HCT116 (cell line): Measurements from ENCODE around the gene SECISBP2. TPM values are rescaled to one million over a fixed set of nuclear protein-coding genes. Genes with fewer than 3 reads are reported as not detected.

Experiments used
- ATAC-seq: fragments of 200-7000 bp; cut with Tn5 transposase; 2 replicates; pipeline ENCODE4 v1.9.1; 2020; ENCODE audit warnings: mild to moderate bottlenecking, moderate library complexity
- BruUV-seq: library from RNA; stranded (reverse); fragments of 400-500 nt; replicated peaks from 2 replicates; lab custom pipeline; 2021; lab: Mats Ljungman, UMichigan
- CTCF ChIA-PET: fragments of 300-600 bp; sonication (Branson Sonifier 250); formaldehyde crosslinking; loops from one replicate; lab custom pipeline; 2021; ENCODE audit warnings: antibody characterized with exemption; lab: Charles Lee
- POLR2A ChIA-PET: fragments of 300-600, 350-600 bp; sonication (Branson Sonifier 250); formaldehyde crosslinking; loops from one replicate; lab custom pipeline; 2021; ENCODE audit warnings: antibody characterized with exemption; lab: Charles Lee
- RAD21 ChIA-PET, 2 experiments: fragments of 300-600 bp; sonication (Branson Sonifier 250); formaldehyde crosslinking; loops; one replicate each; lab custom pipeline; 2023; ENCODE audit warnings: low total read pairs in 2 of 2; ENCODE audit not compliant: uncharacterized antibody in 2 of 2, unreplicated experiment in 2 of 2, low non-redundant PET in 1 of 2; lab: Charles Lee
- DNase-seq: peaks from one replicate; pipeline ENCODE4 v3.0.0-alpha.2; 2010; ENCODE audit warnings: low read depth, low spot score
- H2AFZ ChIP-seq: fragments of 200-600 bp; shearing (Covaris generic), sonication (generic); 2 replicates; pipeline ENCODE4 v1.6.1; 2017; ENCODE audit warnings: low read depth, mixed run types, mixed read lengths, antibody characterized with exemption, low read length; ENCODE audit not compliant: poor library complexity, severe bottlenecking
- H3K27ac ChIP-seq: 2 replicates; pipeline ENCODE4 v1.5.1; 2012; ENCODE audit warnings: low read depth, low read length
- H3K27me3 ChIP-seq: fragments of 200-600 bp; sonication (generic); 2 replicates; pipeline ENCODE4 v1.6.1; 2016; ENCODE audit warnings: mixed run types, low read length, mixed read lengths; ENCODE audit not compliant: insufficient read depth
- H3K36me3 ChIP-seq, 2 experiments: fragments of 200-500 bp in 1 of 2; fragments of 200-600 bp in 1 of 2; sonication (Bioruptor generic) in 1 of 2; sonication (generic) in 1 of 2; 2 replicates each; pipeline versions ENCODE4 v1.5.1 to v1.6.1; 2014 to 2016; ENCODE audit warnings: low read length in 2 of 2, inconsistent platforms in 1 of 2, mixed read lengths in 1 of 2, mixed run types in 1 of 2; ENCODE audit not compliant: insufficient read depth in 2 of 2, control insufficient read depth in 1 of 2
- H3K4me1 ChIP-seq, 2 experiments: fragments of 200-600 bp in 1 of 2; sonication (generic) in 1 of 2; 2 replicates each; pipeline versions ENCODE4 v1.5.1 to v1.6.1; 2012 to 2017; ENCODE audit warnings: low read length in 2 of 2, inconsistent platforms in 1 of 2, mild to moderate bottlenecking in 1 of 2, mixed read lengths in 1 of 2, mixed run types in 1 of 2, moderate library complexity in 1 of 2; ENCODE audit not compliant: insufficient read depth in 2 of 2, control insufficient read depth in 1 of 2
- H3K4me2 ChIP-seq: fragments of 200-600 bp; sonication (generic); 2 replicates; pipeline ENCODE4 v1.6.1; 2017; ENCODE audit warnings: mixed run types, low read length, mixed read lengths
- H3K4me3 ChIP-seq, 2 experiments: fragments of 200-600 bp in 1 of 2; sonication (generic) in 1 of 2; replicated peaks in 1 of 2; 2 replicates each; pipeline ENCODE4 v1.5.1; 2011 to 2016; ENCODE audit warnings: low read length in 2 of 2, control low read depth in 1 of 2, low read depth in 1 of 2, mild to moderate bottlenecking in 1 of 2, mixed read lengths in 1 of 2, mixed run types in 1 of 2
- H3K79me2 ChIP-seq: fragments of 200-600 bp; sonication (generic); 2 replicates; pipeline ENCODE4 v1.6.1; 2017; ENCODE audit warnings: mild to moderate bottlenecking, mixed run types, low read length, moderate library complexity, mixed read lengths; ENCODE audit not compliant: insufficient read depth
- H3K9ac ChIP-seq: fragments of 200-600 bp; sonication (generic); 2 replicates; pipeline ENCODE4 v1.6.1; 2016; ENCODE audit warnings: low read length, mixed read lengths
- H3K9me2 ChIP-seq: fragments of 200-600 bp; sonication (generic), shearing (Covaris generic); 2 replicates; pipeline ENCODE4 v1.6.1; 2017; ENCODE audit warnings: mixed run types, mild to moderate bottlenecking, moderate library complexity; ENCODE audit not compliant: insufficient read depth
- H3K9me3 ChIP-seq, 2 experiments: fragments of 200-500 bp in 1 of 2; fragments of 200-600 bp in 1 of 2; sonication (Bioruptor generic) in 1 of 2; sonication (generic) in 1 of 2; 2 replicates each; pipeline ENCODE4 v1.6.1; 2014 to 2017; ENCODE audit warnings: low read length in 2 of 2, mixed read lengths in 2 of 2, inconsistent platforms in 1 of 2, low read depth in 1 of 2, mild to moderate bottlenecking in 1 of 2, mixed run types in 1 of 2, moderate library complexity in 1 of 2; ENCODE audit not compliant: control insufficient read depth in 1 of 2, insufficient read depth in 1 of 2
- H4K20me1 ChIP-seq: fragments of 200-600 bp; sonication (generic), shearing (Covaris generic); 2 replicates; pipeline ENCODE4 v1.6.1; 2017; ENCODE audit warnings: mixed run types, mild to moderate bottlenecking, moderate library complexity; ENCODE audit not compliant: insufficient read depth
- ATF3 ChIP-seq: IDR thresholded peaks from 2 replicates; pipeline ENCODE4 v1.6.1; 2012
- CEBPB ChIP-seq: IDR thresholded peaks from 2 replicates; pipeline ENCODE4 v1.6.1; 2012; ENCODE audit warnings: low read depth
- EZH2 ChIP-seq: fragments of 200-600 bp; sonication (generic); IDR thresholded peaks from 2 replicates; pipeline ENCODE4 v1.6.1; 2017; ENCODE audit warnings: antibody characterized with exemption, mixed run types
- EZH2phosphoT487 ChIP-seq: fragments of 200-600 bp; IDR thresholded peaks from 2 replicates; pipeline ENCODE4 v1.6.1; 2018; ENCODE audit warnings: antibody characterized with exemption, borderline replicate concordance
- JUND ChIP-seq: IDR thresholded peaks from 2 replicates; pipeline ENCODE4 v1.6.1; 2012
- POLR2A ChIP-seq: IDR thresholded peaks from 2 replicates; pipeline ENCODE4 v1.7.0; 2011; ENCODE audit warnings: borderline replicate concordance; ENCODE audit not compliant: insufficient read depth, insufficient read length; ENCODE audit errors: extremely low read depth
- SRF ChIP-seq: IDR thresholded peaks from 2 replicates; pipeline ENCODE4 v1.6.1; 2012; ENCODE audit warnings: low read depth
- YY1 ChIP-seq: IDR thresholded peaks from 2 replicates; pipeline ENCODE4 v1.6.1; 2011; ENCODE audit warnings: low read length, low read depth, moderate library complexity, mild to moderate bottlenecking; ENCODE audit not compliant: insufficient replicate concordance; ENCODE audit errors: extremely low read depth
- ZNF274 ChIP-seq: fragments of 200-500 bp; sonication (Bioruptor generic); IDR thresholded peaks from 2 replicates; pipeline ENCODE4 v1.6.1; 2014; ENCODE audit warnings: mild to moderate bottlenecking, low read depth, low read length, inconsistent platforms
- intact Hi-C: fragments of 100-400 bp; cut with micrococcal nuclease; formaldehyde crosslinking; loops from 2 replicates; pipeline ENCODE4 v1.10.0; 2022
- total RNA-seq: library from RNA; stranded (reverse); gene quantifications from one replicate; pipeline ENCODE4 v1.2.1, GENCODE V29; 2021; ENCODE audit not compliant: unreplicated experiment
- TF ChIP-seq, protein P1 (sequence below): IDR thresholded peaks from 2 replicates; pipeline ENCODE4 v1.6.1; 2012; ENCODE audit warnings: low read depth
- TF ChIP-seq, protein P2 (sequence below), 3 experiments: fragments of 200-600 bp in 1 of 3; sonication (generic) in 1 of 3; IDR thresholded peaks in 2 of 3; conservative IDR thresholded peaks in 1 of 3; 2 replicates each; pipeline ENCODE4 v1.5.1; 2012 to 2017; ENCODE audit warnings: low read depth in 2 of 3, low read length in 2 of 3, antibody characterized with exemption in 1 of 3, borderline replicate concordance in 1 of 3, control low read depth in 1 of 3, mild to moderate bottlenecking in 1 of 3, mixed read lengths in 1 of 3, mixed run types in 1 of 3, moderate library complexity in 1 of 3; ENCODE audit not compliant: insufficient read depth in 1 of 3

SECISBP2 gene
- total RNA-seq, 1 experiment from 2014 or later = 41.6 TPM

DNA sequence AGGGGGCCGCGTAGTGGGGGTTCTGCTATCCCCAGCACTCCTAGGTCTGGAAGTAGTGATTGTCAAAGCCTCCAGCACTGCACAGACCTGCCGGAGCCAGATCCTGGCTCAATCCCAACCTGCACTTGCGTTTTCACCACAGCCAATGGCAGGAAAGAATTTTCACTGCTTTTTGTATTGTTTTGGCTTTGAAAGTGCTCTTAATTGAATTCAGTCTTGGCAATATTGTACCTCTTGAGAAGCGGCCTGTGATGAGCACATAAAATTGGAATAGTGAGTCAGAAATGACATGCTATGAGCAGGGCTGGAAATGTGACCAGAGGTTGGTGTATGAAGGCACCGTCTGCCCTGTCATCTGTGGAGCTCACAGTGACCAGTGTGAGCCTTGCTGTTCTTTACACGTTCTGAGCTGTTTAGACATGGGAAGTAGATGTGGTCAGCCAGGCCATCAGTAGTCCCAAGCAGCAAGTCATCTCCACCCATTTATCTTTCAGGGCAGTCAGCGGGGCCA is 41.5 kb downstream of the SECISBP2 start:
- Histone ChIP-seq H4K20me1 (no peaks in the 10 kb centered on the region), H3K79me2 (no peaks in the 10 kb centered on the region), H3K27ac (no peak overlapping the region), H3K36me3 (peaks cover 21 to 32% of the 10 kb centered on the region in 2 experiments), H3K9ac (no peak overlapping the region), H3K4me1 (no peaks in the 10 kb centered on the region), H3K4me2 (no peak overlapping the region), H3K4me3 (no peak overlapping the region), H3K9me2 (no peaks in the 10 kb centered on the region), H3K27me3 (no peaks in the 10 kb centered on the region), H2AFZ (no peak overlapping the region), H3K9me3 (no peaks in the 10 kb centered on the region)
- CTCF ChIA-PET = no interaction called here
- no TSS peak for BruUV-seq
- POLR2A ChIA-PET = no interaction called here
- TF ChIP-seq EZH2phosphoT487 = no peak
- no peak for TF ChIP-seq EZH2
- TF ChIP-seq SRF = no peak
- TF ChIP-seq JUND = no peak
- no peak for TF ChIP-seq CEBPB
- no peak for TF ChIP-seq POLR2A
- TF ChIP-seq, protein P1, sequence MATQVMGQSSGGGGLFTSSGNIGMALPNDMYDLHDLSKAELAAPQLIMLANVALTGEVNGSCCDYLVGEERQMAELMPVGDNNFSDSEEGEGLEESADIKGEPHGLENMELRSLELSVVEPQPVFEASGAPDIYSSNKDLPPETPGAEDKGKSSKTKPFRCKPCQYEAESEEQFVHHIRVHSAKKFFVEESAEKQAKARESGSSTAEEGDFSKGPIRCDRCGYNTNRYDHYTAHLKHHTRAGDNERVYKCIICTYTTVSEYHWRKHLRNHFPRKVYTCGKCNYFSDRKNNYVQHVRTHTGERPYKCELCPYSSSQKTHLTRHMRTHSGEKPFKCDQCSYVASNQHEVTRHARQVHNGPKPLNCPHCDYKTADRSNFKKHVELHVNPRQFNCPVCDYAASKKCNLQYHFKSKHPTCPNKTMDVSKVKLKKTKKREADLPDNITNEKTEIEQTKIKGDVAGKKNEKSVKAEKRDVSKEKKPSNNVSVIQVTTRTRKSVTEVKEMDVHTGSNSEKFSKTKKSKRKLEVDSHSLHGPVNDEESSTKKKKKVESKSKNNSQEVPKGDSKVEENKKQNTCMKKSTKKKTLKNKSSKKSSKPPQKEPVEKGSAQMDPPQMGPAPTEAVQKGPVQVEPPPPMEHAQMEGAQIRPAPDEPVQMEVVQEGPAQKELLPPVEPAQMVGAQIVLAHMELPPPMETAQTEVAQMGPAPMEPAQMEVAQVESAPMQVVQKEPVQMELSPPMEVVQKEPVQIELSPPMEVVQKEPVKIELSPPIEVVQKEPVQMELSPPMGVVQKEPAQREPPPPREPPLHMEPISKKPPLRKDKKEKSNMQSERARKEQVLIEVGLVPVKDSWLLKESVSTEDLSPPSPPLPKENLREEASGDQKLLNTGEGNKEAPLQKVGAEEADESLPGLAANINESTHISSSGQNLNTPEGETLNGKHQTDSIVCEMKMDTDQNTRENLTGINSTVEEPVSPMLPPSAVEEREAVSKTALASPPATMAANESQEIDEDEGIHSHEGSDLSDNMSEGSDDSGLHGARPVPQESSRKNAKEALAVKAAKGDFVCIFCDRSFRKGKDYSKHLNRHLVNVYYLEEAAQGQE = no peak
- no peak for TF ChIP-seq YY1
- TF ChIP-seq ATF3 = no peak
- TF ChIP-seq, protein P2, sequence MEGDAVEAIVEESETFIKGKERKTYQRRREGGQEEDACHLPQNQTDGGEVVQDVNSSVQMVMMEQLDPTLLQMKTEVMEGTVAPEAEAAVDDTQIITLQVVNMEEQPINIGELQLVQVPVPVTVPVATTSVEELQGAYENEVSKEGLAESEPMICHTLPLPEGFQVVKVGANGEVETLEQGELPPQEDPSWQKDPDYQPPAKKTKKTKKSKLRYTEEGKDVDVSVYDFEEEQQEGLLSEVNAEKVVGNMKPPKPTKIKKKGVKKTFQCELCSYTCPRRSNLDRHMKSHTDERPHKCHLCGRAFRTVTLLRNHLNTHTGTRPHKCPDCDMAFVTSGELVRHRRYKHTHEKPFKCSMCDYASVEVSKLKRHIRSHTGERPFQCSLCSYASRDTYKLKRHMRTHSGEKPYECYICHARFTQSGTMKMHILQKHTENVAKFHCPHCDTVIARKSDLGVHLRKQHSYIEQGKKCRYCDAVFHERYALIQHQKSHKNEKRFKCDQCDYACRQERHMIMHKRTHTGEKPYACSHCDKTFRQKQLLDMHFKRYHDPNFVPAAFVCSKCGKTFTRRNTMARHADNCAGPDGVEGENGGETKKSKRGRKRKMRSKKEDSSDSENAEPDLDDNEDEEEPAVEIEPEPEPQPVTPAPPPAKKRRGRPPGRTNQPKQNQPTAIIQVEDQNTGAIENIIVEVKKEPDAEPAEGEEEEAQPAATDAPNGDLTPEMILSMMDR (IDR thresholded peaks at IDR 0.05 in 2 of 3, conservative IDR thresholded peaks at IDR 0.05 in 1 of 3; ENCODE audit: borderline replicate concordance in 1 of 3, insufficient read depth in 1 of 3, low read depth in 2 of 3, low read length in 2 of 3) = no peak
- TF ChIP-seq ZNF274 = no peak
- ATAC-seq = no peak
- RAD21 ChIA-PET = no interaction called here
- intact Hi-C loops = no loop called here
- DNase-seq = no peak
